HG03439 (cell line): ENCODE data around the gene KIR2DL1.
"Not testable (repeated sequence)": the region's sequence is repeated elsewhere in the genome, so short reads cannot be mapped to it uniquely, and the experiment has no call there.

Source experiments
- ATAC-seq: cut with Tn5 transposase; IDR thresholded peaks from one replicate; pipeline ENCODE4 v1.9.1; 2021; ENCODE audit warnings: mild to moderate bottlenecking, moderate library complexity; ENCODE audit not compliant: unreplicated experiment

The KIR2DL1 gene

DNA sequence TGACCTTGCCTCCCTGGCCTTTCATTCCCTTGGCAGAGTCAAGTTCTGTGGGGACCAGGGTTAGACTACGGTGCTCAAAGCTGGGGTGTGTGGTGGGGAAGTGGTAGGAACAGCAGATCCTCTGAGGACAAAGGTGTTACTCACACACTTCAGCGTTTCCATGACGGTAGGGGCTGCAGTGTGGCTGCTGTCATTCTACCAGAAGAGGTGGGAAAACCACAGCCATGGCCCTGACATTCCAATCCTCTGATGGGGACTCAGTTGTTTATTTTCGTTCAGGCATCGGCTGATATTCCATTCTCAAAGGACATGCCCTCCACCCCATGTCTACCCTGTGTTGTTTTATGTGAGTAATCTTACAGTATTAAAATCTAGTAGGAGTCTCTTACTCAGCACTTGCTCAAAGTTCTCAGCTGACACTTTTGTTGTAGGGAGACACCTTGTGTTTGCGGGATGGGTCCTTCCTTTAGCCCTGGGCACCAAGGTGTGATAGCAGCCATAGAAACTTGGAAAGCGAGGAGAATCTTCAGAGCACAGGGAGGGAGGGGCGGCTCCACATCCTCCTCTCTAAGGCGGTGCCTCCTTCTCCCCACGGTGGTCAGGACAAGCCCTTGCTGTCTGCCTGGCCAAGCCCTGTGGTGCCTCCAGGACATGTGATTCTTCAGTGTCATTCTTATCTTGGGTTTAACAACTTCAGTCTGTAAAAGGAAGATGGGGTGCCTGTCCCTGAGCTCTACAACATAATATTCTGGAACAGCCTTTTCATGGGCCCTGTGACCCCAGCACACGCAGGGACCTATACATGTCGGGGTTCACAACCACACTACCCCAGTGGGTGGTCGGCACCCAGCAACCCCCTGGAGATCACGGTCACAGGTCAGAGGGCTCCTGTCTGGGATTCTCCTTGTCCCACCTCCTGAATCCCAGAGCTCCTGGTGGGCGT lies 1.7 kb downstream of the KIR2DL1 start:
- not testable (repeated sequence) for ATAC-seq

DNA sequence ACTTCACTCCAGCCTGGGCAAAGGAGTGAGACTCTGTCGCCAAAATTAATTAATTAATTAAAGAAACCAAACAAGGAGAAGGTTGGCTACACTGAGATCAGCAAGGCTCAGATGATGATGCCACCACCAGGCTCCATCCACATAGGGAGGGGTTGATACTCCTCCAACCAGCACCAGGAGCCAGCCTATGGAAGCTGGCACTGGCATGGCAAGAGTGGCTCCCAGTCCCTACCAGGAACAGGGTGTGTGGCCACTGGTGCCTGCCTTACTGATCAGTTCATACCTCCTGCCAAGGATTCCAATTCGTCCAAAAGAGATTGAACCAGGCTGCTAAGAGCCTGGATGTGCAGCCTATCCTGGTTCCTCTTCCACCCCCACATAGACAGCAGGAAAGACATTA lies 3.1 kb downstream of the KIR2DL1 start:
- not testable (repeated sequence) for ATAC-seq

DNA sequence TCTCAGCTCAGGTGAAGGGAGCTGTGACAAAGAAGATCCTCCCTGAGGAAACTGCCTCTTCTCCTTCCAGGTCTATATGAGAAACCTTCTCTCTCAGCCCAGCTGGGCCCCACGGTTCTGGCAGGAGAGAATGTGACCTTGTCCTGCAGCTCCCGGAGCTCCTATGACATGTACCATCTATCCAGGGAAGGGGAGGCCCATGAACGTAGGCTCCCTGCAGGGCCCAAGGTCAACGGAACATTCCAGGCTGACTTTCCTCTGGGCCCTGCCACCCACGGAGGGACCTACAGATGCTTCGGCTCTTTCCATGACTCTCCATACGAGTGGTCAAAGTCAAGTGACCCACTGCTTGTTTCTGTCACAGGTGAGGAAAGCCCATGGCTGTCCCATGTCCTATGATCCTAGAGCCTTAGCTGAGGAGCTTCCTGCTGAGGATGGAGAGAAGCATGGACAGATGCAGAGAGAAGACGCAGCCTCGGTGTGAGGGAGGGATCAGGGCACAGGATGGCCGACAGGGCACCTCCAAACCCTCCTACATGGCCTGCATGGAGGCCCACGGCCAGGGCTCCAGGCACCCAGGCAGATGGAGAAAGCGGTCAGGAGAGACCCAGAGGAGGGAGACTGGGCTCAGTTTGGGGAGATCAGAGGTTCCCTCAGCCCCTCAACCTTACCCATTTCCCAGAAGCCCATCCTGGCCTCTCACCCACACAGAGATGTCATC lies 5.7 kb downstream of the KIR2DL1 start:
- ATAC-seq, result not testable (repeated sequence)

DNA sequence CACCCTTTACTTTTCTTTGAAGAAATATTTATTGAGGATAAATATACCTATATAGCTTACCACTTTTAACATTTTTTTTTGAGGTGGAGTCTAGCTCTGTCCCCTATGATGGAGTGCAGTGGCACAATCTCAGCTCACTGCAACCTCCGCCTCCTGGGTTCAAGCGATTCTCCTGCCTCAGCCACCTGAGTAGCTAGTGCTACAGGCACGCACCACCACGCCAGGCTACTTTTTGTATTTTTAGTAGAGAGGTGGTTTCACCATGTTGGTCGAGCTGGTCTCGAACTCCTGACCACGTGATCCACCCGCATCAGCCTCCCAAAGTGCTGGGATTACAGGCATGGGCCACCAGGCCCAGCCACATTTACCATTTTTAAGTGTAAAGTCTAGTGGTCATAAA lies 6.2 kb downstream of the KIR2DL1 start:
- not testable (repeated sequence) for ATAC-seq

DNA sequence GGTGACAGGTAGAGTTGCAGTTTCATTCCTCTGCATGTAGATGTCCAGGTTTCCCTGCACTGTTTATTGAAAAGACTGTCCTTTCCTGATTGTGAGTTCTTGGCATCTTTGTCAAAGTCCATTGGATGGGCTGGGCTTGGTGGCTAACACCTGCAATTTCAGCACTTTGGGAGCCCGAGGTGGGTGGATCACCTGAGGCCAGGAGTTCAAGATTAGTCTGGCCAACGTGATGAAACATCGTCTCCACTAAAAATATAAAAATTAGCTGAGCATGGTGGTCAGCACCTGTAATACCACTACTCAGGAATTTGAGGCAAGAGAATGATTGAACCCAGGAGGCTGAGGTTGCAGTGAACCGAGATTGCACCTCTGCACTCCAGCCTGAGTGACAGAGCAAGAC lies 8.3 kb downstream of the KIR2DL1 start:
- not testable (repeated sequence) for ATAC-seq

DNA sequence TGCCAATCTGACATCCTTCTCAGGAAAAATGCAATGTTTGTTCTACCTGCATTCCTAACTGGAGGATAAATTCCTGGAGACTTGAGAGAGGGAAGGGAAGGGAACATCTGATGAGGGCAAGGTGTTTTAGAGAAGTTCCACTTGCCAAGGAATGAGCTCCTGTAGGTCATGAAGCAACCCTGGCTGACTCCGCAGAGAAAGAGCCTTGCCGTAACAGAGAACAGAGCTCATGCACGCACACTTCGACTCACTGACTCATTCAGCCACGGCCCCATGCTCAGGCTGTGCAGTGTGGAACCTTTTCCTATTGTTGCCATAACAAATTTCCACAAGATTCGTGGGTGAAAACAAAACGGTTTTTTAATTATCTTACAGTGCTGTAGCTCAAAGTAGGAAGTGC lies 9.3 kb downstream of the KIR2DL1 start:
- not testable (repeated sequence) for ATAC-seq

DNA sequence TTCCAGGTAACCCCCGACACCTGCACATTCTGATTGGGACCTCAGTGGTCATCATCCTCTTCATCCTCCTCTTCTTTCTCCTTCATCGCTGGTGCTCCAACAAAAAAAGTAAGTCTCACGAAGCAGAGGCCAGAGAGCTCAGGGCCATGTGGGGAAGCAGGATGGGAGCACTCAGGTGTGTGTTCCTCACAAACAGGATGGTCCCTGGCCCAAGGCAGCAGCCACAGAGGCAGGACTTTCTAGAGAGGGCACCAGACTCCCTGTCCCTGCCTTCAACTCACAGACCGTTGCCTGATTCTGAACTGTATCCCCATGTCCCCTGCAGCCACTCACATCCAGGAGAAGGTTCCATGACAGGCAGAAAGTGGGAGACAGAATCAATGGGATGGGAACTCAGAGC lies 13.3 kb downstream of the KIR2DL1 start:
- ATAC-seq, result not testable (repeated sequence)

DNA sequence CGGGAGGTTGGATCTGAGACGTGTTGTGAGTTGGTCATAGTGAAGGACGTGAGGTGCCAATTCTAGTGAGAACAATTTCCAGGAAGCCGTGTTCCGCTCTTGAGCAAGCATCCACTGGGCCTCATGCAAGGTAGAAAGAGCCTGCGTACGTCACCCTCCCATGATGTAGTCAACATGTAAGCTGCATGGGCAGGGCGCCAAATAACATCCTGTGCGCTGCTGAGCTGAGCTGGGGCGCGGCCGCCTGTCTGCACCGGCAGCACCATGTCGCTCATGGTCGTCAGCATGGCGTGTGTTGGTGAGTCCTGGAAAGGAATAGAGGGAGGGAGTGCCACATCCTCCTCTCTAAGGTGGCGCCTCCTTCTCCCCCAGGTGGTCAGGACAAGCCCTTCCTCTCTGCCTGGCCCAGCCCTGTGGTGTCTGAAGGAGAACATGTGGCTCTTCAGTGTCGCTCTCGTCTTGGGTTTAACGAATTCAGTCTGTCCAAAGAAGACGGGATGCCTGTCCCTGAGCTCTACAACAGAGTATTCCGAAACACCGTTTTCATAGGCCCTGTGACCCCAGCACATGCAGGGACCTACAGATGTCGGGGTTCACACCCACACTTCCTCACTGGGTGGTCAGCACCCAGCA lies 16.6 kb downstream of the KIR2DL1 start:
- ATAC-seq, result not testable (repeated sequence)

DNA sequence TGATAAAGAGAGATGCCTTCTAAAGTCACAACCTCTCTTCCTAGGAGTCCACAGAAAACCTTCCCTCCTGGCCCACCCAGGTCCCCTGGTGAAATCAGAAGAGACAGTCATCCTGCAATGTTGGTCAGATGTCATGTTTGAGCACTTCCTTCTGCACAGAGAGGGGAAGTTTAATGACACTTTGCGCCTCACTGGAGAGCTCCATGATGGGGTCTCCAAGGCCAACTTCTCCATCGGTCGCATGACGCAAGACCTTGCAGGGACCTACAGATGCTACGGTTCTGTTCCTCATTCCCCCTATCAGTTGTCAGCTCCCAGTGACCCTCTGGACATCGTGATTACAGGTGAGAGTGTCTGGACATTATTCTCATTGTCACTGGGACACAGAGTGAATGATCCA lies 18.6 kb downstream of the KIR2DL1 start:
- not testable (repeated sequence) for ATAC-seq

DNA sequence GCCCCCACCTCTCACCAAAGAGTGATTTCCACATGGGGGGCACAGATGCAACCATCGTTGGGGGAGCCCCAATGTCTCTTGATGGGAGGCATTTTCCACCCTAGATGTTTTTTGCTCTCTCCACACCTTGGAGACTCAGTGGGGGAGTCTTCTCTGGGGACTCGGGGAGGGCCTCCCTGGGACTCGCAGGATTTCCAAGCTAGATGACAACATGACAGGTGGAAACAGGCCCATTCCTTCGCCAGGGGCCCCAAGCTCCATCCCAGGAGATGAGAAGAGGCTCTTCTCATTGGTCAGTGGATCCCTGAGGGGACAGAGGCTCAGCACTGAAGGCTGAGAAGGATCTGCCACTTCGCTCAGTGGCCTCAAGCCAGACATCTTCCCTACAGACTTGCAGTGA lies 21.1 kb downstream of the KIR2DL1 start:
- no peak for ATAC-seq

DNA sequence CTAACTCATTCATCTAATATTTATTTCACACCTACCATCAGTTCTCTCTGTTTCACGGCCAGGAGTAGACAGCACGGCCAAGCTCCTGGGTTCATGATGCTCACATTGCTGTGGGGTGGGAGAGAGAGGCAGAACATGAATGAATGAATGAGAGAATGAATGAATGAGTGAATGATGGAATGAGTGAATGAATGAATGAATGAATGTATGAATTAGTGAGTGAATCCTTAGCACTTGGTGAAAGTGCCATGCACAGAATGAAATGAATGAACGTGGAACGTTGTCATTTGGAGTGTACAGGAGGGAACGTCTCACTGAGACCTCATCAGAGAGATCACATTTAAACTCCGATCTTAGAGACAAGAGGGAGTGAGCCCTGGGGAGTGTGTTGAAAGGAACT lies 21.9 kb downstream of the KIR2DL1 start:
- ATAC-seq, result no peak

DNA sequence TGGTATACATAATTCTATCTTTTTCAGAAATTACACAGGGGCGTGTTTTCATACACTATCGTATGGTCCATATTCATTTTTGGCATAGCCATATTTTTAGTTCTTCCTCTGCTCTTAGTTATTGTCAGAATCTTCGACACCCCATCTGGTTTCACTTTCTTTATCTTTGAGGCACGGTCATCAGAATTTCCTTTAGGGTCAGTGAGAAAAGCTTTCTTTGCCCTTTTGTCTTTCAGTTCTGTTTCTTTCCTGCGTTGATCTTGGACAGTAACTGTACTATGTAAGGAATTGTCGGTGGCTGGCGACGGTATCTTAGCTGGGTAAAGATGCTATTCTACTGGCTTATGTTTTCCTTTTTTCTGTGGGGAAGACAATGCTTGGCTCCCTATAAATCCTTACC lies 23.2 kb downstream of the KIR2DL1 start:
- ATAC-seq, result no peak

DNA sequence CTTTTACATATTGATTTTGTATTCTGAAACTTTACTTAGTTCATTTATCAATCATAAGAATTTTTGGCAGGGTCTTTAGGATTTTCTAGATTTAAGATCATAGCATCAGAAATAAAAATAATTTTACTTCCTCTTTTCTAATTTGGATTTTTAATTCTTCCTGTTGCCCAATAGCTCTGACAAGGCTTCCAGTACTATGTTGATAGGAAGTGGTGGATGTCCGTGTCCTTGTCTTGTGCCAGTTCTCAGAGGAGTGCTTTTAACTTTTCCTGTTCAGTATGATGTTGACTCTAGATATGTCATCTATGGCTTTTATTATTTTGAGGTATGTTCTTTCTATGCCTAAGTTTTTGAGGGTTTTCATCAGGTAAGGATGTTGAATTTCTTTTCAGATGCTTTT lies 26.2 kb downstream of the KIR2DL1 start:
- no peak for ATAC-seq

DNA sequence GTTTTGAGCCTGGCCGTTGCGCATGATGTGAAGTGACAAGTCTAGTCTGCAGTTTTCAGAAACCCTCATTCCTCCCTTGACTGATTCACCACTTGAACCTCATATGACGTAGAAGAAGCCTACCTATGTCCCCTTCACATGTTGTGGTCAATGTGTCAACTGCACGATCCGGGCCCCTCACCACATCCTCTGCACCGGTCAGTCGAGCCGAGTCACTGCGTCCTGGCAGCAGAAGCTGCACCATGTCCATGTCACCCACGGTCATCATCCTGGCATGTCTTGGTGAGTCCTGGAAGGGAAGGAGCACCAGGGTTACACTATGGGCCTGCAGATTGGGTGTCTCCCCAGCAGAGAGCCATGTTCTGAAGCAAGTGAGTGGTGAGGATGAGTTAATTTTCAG lies 33.8 kb downstream of the KIR2DL1 start, which contains the start of gene KIR2DL4:
KIR2DL4 (plus strand) TSS at position 201 of the 400 bp plus-strand sequence; CDS start at position 243, 42 bp downstream.
- ATAC-seq, result no peak

DNA sequence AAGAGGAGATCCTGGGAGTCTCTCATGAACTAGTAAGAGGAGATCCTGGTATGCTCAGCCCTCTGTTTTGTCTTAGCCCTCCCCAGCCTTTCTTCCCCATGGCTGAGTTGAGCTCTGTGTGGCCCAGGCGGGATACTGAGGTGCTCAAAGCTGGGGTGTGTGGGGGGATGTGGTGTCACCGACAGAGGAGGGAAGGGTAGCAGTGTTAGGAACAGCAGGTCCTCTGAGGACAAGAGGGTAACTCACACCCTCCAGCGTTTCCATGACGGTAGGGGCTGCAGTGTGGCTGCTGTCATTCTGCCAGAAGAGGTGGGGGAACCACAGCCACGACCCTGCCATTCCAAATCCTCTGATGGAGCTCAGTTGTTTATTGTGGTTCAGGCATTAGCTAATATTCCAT lies 34.5 kb downstream of the KIR2DL1 start:
- ATAC-seq, result no peak

DNA sequence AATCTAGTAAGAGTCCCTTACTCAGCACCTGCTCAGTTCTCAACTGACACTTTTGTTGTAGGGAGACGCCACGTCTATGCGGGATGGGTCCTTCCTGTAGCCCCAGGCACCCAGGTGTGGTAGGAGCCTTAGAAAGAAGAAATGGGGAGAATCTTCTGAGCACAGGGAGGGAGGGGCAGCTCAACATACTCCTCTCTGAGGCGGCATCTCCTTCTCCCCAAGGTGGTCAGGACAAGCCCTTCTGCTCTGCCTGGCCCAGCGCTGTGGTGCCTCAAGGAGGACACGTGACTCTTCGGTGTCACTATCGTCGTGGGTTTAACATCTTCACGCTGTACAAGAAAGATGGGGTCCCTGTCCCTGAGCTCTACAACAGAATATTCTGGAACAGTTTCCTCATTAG lies 35.0 kb downstream of the KIR2DL1 start:
- no peak for ATAC-seq

DNA sequence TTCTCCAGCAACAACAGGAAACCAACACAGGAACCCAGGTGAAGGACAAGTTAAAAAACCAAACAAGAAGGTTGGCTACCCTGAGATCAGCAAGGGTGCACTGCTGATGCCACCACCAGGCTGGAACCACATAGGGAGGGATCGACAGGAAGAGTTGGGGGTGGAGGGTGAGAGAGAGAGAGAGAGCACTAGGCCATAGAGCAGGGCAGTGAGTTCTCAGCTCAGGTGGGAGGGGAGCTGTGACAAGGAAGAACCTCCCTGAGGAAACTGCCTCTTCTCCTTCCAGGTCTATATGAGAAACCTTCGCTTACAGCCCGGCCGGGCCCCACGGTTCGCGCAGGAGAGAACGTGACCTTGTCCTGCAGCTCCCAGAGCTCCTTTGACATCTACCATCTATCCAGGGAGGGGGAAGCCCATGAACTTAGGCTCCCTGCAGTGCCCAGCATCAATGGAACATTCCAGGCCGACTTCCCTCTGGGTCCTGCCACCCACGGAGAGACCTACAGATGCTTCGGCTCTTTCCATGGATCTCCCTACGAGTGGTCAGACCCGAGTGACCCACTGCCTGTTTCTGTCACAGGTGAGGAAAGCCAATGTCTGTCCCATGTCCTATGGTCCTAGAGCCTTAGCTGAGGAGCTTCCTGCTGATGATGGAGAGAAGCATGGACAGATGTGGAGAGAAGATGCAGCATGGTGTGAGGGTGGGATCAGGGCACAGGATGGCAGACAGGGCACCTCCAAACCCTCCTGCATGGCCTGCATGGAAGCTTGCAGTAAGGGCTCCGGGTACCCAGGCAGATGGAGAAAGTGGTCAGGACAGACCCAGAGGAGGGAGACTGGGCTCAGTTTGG lies 36.3 kb downstream of the KIR2DL1 start:
- no peak for ATAC-seq

DNA sequence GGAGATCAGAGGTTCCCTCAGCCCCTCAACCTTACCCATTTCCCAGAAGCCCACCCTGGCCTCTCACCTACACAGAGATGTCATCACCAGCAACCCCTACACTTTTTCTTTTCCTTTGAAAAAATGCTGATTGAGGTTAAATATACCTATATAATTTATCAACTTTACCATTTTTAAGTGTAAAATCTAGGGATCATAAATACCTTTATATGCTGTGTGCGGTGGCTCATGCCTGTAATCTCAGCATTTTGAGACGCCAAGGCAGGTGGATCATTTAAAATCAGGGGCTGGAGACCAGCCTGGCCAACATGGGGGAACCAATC lies 36.9 kb downstream of the KIR2DL1 start:
- ATAC-seq, result no peak

DNA sequence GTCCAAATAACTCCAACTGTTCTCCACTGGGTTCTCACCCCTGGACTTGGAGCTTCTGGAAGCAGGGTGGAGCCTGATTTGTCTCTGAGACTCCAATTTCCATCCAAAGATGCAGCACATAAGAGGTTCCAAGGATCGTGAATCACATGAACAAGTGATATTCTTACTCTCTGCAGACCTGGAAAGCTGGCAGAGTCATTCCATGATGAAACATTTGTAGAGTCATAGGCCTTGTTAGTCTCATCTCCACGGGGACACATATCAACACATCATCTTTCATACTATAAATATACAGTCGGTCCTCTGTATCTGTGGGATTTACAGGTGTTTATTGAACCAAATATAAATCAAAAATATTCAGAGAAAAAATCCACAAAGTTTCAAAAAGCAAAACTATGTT lies 45.0 kb downstream of the KIR2DL1 start:
- ATAC-seq, result not testable (repeated sequence)

DNA sequence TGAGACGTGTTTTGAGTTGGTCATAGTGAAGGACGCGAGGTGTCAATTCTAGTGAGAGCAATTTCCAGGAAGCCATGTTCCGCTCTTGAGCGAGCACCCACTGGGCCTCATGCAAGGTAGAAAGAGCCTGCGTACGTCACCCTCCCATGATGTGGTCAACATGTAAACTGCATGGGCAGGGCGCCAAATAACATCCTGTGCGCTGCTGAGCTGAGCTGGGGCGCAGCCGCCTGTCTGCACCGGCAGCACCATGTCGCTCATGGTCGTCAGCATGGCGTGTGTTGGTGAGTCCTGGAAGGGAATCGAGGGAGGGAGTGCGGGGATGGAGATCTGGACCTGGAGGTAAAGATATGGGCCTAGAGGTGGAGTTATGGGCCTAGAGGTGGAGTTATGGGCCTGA lies 46.7 kb downstream of the KIR2DL1 start, which contains the start of gene KIR3DL1:
KIR3DL1 (plus strand) TSS at position 218 of the 400 bp plus-strand sequence.
- not testable (repeated sequence) for ATAC-seq
